ENCODE measurements around the gene C16orf87. TPM values are rescaled to one million over a fixed set of nuclear protein-coding genes. Genes with fewer than 3 reads are reported as not detected.

The C16orf87 gene
- total and polyA plus RNA-seq, 9 of the 15 experiments (the other 6 are each of a cell fraction or from before 2014, with no cell fraction given), result 7.8 to 16.7 (median 10.5) TPM

GRCh38 chr16:46830902-46831647 is at the start of gene C16orf87 (continued):
- no peak for TF ChIP-seq CGGBP1 (CRISPR knock-in tag; IDR thresholded peaks at IDR 0.05)
- TF ChIP-seq TRIM28 (IDR thresholded peaks at IDR 0.05), result no peak
- TF ChIP-seq NR0B1 (IDR thresholded peaks at IDR 0.05; ENCODE audit: partially characterized antibody), result no peak
- no peak for TF ChIP-seq SAP30 (IDR thresholded peaks at IDR 0.05; ENCODE audit: borderline replicate concordance, insufficient read depth, low read depth, low read length, poor library complexity, severe bottlenecking)
- TF ChIP-seq ZNF551 (CRISPR knock-in tag; IDR thresholded peaks at IDR 0.05), result no peak
- no peak for TF ChIP-seq SREBF1 (IDR thresholded peaks at IDR 0.05; ENCODE audit: borderline replicate concordance, low read depth, low read length)
- TF ChIP-seq ZC3H11A (IDR thresholded peaks at IDR 0.05; ENCODE audit: low read depth, low read length), result no peak
- TF ChIP-seq, protein P1, sequence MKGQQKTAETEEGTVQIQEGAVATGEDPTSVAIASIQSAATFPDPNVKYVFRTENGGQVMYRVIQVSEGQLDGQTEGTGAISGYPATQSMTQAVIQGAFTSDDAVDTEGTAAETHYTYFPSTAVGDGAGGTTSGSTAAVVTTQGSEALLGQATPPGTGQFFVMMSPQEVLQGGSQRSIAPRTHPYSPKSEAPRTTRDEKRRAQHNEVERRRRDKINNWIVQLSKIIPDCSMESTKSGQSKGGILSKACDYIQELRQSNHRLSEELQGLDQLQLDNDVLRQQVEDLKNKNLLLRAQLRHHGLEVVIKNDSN (CRISPR knock-in tag; IDR thresholded peaks at IDR 0.05), result no peak
- TF ChIP-seq RB1 (IDR thresholded peaks at IDR 0.05; ENCODE audit: low read depth), result peak; percentile 92
- TF ChIP-seq, protein P2, sequence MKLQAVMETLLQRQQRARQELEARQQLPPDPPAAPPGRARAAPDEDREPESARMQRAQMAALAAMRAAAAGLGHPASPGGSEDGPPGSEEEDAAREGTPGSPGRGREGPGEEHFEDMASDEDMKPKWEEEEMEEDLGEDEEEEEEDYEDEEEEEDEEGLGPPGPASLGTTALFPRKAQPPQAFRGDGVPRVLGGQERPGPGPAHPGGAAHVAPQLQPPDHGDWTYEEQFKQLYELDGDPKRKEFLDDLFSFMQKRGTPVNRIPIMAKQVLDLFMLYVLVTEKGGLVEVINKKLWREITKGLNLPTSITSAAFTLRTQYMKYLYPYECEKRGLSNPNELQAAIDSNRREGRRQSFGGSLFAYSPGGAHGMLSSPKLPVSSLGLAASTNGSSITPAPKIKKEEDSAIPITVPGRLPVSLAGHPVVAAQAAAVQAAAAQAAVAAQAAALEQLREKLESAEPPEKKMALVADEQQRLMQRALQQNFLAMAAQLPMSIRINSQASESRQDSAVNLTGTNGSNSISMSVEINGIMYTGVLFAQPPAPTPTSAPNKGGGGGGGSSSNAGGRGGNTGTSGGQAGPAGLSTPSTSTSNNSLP (IDR thresholded peaks at IDR 0.05; ENCODE audit: borderline replicate concordance, low read depth, low read length), result no peak
- no peak for TF ChIP-seq ZNF133 (CRISPR knock-in tag; IDR thresholded peaks at IDR 0.05)
- TF ChIP-seq NCOA1 (IDR thresholded peaks at IDR 0.05; ENCODE audit: low read depth), result no peak
- TF ChIP-seq GABPB1 (CRISPR knock-in tag; IDR thresholded peaks at IDR 0.05), result no peak
- TF ChIP-seq IRF2 (CRISPR knock-in tag; IDR thresholded peaks at IDR 0.05), result no peak
- no peak for TF ChIP-seq CBFA2T3 (IDR thresholded peaks at IDR 0.05)
